Measurements from ENCODE around the gene CHST11.

The CHST11 gene

DNA sequence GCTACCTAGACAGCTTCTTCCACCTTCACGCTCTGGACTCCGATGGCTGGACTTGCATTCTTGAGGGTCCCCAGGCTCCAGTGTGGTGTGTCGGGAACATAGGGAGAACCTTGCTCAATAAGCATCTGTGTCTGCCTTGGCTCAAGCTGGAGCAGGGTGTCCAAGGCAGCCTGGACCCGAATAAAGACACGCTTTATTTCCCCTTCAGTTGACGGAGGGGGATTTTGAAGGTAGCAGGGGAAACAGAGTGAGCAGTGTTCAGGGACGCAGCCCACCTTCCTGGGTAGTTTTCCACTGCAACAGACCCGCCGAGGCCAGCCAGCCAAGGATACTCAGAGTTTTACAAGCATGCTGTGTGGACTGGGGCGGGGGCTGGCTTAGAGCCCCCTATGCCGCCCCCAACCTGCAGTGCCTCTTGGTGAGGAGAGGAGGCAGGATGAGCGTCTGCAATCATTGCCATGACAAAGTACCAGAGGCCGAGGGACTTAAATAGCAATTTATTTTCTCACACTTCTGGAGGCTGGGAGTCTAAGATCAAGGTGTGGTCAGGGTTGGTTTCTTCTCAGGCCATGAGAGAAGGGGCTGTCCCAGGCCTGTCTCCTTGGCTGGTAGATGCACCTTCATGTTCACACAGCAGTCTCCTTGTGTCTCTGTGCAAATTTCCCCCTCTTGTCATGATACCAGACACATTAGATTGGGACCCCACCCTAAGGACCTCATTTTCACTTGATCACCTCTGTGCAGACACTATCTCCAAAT lies 201.2 kb downstream of the CHST11 start:
- DNase-seq, result no peak

DNA sequence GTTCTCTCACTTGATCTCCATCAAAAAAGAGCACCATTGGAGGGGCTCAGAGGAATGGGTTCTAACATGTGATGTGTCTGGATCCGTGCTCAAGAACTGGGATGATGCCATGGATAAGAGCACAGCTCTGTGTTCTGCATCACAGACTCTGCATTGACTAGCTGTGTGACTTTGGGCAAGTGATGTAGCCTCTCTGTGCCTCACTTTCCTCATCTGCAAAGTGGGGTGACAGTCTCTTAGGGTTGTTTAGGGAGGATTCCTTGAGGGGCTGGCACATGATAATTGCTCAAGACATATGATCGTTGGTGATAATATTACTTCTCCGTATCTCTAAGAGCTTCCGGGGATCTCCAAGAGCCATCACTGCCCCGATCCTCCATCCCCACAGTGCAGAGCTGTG lies 202.3 kb downstream of the CHST11 start:
- no peak for DNase-seq

GRCh38 chr12:104662203-104662602 lies 205.5 kb downstream of the CHST11 start:
- DNase-seq, result no peak

DNA sequence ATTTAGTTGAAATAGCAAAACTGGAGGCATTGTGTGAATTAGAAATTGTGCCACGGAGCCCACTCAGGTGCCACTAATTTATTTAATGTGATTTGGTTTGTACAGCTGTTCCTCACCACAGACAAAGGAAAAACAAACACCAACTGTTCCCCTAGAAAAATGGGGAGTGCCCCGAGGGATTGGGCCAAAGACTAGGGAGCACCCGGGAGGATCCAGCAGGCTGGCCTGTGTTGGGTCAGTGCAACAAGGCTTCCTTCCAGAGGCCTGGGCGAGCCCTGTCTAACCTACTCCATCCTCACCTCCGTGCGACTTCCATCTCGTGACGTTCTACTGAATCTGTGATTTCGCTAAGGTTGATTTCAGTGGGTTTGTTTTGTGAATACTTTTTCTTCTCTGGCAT lies 206.2 kb downstream of the CHST11 start:
- DNase-seq, result no peak

- no peak for DNase-seq
These were observed 207.6 kb downstream of the CHST11 start for GRCh38 chr12:104664351-104664750.

- DNase-seq, result no peak
These were observed 208.5 kb downstream of the CHST11 start for GRCh38 chr12:104665296-104665695.

- DNase-seq, result no peak
These were observed 210.4 kb downstream of the CHST11 start for GRCh38 chr12:104667139-104667538.

- DNase-seq, result no peak
These were observed 211.5 kb downstream of the CHST11 start for GRCh38 chr12:104668274-104668718.

GRCh38 chr12:104669089-104669721 lies 212.5 kb downstream of the CHST11 start:
- no peak for DNase-seq

DNA sequence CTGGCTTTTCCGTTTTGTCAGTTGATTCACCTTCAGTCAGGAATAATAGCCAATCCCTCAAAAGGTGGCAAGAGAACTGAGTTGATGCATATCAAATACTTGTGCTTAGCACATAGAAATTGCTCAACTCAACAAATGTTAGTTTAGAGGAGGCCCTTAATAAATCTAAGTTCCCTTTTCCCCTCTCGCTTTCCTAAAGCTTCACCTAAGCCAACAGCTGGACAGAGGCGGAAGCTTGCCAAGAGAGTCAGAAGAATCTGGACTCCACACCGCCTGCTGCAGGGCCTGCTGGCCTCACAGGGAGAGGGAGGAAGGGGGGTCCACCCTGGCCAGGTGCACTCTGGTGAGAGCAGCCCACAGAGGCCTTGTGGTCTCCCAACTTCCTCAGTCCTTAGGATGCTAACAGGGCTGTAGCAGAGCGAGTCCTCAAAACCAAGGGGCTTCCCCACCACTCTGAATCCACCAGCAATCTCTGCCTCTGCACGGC lies 213.1 kb downstream of the CHST11 start:
- no peak for DNase-seq

GRCh38 chr12:104670439-104671408 lies 214.0 kb downstream of the CHST11 start:
- no peak for DNase-seq

GRCh38 chr12:104671409-104672095 lies 214.8 kb downstream of the CHST11 start:
- peak; percentile 48 for DNase-seq

- no peak for DNase-seq
These were observed 215.3 kb downstream of the CHST11 start for GRCh38 chr12:104672096-104672445.

- no peak for DNase-seq
These were observed 215.9 kb downstream of the CHST11 start for GRCh38 chr12:104672501-104673265.

- DNase-seq, result no peak
These were observed 216.5 kb downstream of the CHST11 start for GRCh38 chr12:104673294-104673693.

GRCh38 chr12:104673696-104674482 lies 217.1 kb downstream of the CHST11 start:
- DNase-seq, result no peak

GRCh38 chr12:104676636-104677035 lies 219.9 kb downstream of the CHST11 start:
- DNase-seq, result no peak

- no peak for DNase-seq
These were observed 220.8 kb downstream of the CHST11 start for GRCh38 chr12:104677441-104678089.

DNA sequence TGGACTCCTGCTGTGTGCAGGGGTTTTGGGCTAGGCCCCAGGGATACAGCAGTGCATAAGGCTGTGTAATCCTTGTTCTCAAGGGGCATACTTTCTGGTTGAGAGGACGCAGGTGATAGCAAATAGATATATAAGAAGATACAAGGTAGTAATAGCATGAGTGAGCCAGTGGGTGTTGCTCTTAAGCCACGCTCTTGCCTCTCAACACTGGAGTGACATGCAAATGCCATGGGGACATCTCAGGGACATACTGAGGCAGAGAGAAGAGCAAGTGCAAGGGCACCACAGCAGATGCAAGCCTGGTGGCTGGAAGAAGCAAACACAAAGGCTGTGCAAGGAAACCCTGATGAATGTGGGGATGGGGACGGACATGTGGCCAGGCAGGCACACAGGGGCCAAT lies 223.3 kb downstream of the CHST11 start:
- no peak for DNase-seq

GRCh38 chr12:104680491-104680890 lies 223.7 kb downstream of the CHST11 start:
- no peak for DNase-seq

Measured in activated effector memory CD4-positive, alpha-beta T cell treated with Interleukin-2 at 50 U/mL for 16 hours (primary cell).